ENCODE data around the gene VANGL1. TPM values are rescaled to one million over a fixed set of nuclear protein-coding genes. Genes with fewer than 3 reads are reported as not detected.
"Not testable (repeated sequence)": the region's sequence is repeated elsewhere in the genome, so short reads cannot be mapped to it uniquely, and the experiment has no call there.

VANGL1 gene
- total RNA-seq, 4 donors from 2014 or later, result 0.66 to 1.2 (median 1.1) TPM

- Histone ChIP-seq H3K9me3 (no peaks in the 10 kb centered on the region), H3K4me1 (peaks cover 0 to 2% of the 10 kb centered on the region in 2 donors), H3K36me3 (no peaks in the 10 kb centered on the region), H3K4me3 (no peak overlapping the region), H3K27me3 (no peaks in the 10 kb centered on the region), H3K27ac (no peak overlapping the region)
- intact Hi-C loops (cut with DNase I; ENCODE audit: low total_unique reads), result no loop called here
- in situ Hi-C loops (cut with MboI; ENCODE audit: low sequenced_read_pairs in 4 of 4), result no loop called here
- no peak for TF ChIP-seq POLR2A (IDR thresholded peaks at IDR 0.05)
- TF ChIP-seq, protein P1, sequence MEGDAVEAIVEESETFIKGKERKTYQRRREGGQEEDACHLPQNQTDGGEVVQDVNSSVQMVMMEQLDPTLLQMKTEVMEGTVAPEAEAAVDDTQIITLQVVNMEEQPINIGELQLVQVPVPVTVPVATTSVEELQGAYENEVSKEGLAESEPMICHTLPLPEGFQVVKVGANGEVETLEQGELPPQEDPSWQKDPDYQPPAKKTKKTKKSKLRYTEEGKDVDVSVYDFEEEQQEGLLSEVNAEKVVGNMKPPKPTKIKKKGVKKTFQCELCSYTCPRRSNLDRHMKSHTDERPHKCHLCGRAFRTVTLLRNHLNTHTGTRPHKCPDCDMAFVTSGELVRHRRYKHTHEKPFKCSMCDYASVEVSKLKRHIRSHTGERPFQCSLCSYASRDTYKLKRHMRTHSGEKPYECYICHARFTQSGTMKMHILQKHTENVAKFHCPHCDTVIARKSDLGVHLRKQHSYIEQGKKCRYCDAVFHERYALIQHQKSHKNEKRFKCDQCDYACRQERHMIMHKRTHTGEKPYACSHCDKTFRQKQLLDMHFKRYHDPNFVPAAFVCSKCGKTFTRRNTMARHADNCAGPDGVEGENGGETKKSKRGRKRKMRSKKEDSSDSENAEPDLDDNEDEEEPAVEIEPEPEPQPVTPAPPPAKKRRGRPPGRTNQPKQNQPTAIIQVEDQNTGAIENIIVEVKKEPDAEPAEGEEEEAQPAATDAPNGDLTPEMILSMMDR (IDR thresholded peaks at IDR 0.05 in 4 of 5, conservative IDR thresholded peaks at IDR 0.05 in 1 of 5), result no peak
- no peak for ATAC-seq
- DNase-seq, result no peak
Measured at GRCh38 chr1:115630342-115630741, 11.4 kb upstream of the VANGL1 start.

DNA sequence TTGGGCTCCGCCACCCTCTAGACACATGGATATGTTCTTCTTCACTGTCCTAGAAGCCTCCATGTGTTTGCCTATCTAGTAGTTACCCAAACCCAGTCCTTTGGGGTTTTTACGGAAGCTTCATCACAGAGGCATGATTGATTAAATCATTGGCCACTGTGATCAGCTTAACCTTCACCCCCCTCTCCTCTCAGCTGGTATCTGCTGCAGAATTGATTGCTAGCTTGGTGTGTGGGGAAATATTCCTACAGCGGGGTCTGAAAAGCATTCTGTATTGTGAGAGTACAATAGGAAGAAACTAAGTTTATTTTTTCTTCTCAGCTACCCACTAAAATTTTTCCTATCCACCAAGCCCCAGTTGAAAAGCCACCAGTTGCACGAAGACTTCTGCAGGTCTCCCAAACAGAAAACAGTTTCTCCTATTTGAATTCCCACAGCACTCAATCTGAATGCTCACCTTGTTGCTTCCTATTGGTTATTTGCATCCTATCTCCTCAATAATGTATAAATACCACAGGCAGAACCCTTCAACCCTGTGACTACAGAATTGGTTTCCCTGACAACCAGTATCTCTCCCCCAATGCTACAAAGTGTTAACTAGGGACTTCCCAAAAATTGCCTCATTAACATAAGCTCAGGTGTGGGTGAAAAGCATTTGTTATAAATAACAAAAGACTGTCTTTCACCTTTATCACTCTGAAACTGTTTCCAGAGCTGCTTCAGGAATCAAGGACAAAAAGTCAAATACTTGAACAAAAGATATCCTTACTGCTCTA is 9.3 kb upstream of the VANGL1 start:
- DNase-seq (no peak), ATAC-seq (no peak)
- in situ Hi-C loops (cut with MboI; ENCODE audit: low sequenced_read_pairs in 4 of 4) (no loop called here), intact Hi-C loops (cut with DNase I; ENCODE audit: low total_unique reads) (no loop called here)
- Histone ChIP-seq H3K27ac (no peak overlapping the region), H3K4me3 (no peak overlapping the region), H3K4me1 (no peaks in the 10 kb centered on the region), H3K9me3 (no peaks in the 10 kb centered on the region), H3K27me3 (no peaks in the 10 kb centered on the region), H3K36me3 (no peaks in the 10 kb centered on the region)
- TF ChIP-seq, protein P1 (IDR thresholded peaks at IDR 0.05 in 4 of 5, conservative IDR thresholded peaks at IDR 0.05 in 1 of 5), result no peak
- TF ChIP-seq POLR2A (IDR thresholded peaks at IDR 0.05), result no peak

DNA sequence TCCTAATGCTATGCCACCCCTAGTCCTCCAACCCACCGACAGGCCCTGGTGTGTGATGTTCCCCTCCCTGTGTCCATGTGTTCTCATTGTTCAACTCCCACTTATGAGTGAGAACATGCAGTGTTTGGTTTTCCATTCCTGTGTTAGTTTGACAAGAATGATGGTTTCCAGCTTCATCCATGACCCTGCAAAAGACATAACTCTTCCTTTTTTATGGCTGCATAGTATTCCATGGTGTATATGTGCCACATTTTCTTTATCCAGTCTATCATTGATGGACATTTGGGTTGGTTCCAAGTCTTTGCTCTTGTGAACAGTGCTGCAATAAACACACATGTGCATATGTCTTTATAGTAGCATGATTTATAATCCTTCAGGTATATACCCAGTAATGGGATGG is 8.2 kb upstream of the VANGL1 start:
- H3K9me3 ChIP-seq; H3K27me3 ChIP-seq; H3K27ac ChIP-seq; DNase-seq; intact Hi-C loops (cut with DNase I; ENCODE audit: low total_unique reads); H3K4me3 ChIP-seq; H3K4me1 ChIP-seq; H3K36me3 ChIP-seq; ATAC-seq; in situ Hi-C loops (cut with MboI; ENCODE audit: low sequenced_read_pairs in 4 of 4): not testable (repeated sequence)

GRCh38 chr1:115637247-115637646 is 4.5 kb upstream of the VANGL1 start:
- H3K4me3 ChIP-seq; ATAC-seq; H3K27me3 ChIP-seq; in situ Hi-C loops (cut with MboI; ENCODE audit: low sequenced_read_pairs in 4 of 4); H3K36me3 ChIP-seq; intact Hi-C loops (cut with DNase I; ENCODE audit: low total_unique reads); DNase-seq; H3K27ac ChIP-seq; H3K4me1 ChIP-seq; H3K9me3 ChIP-seq: not testable (repeated sequence)

- no peak overlapping the region for H3K27ac ChIP-seq
- no peaks in the 10 kb centered on the region for H3K27me3 ChIP-seq
- ATAC-seq (no peak), DNase-seq (no peak)
- no peak for TF ChIP-seq POLR2A (IDR thresholded peaks at IDR 0.05)
- TF ChIP-seq, protein P1 (IDR thresholded peaks at IDR 0.05 in 4 of 5, conservative IDR thresholded peaks at IDR 0.05 in 1 of 5), result no peak
- H3K4me1 ChIP-seq, result peaks cover 5 to 6% of the 10 kb centered on the region in 2 donors
- intact Hi-C loops (cut with DNase I; ENCODE audit: low total_unique reads) (loop anchor here (10.0 kb wide), 1 partner anchor 64 kb away; no protein-coding TSS in a partner anchor), in situ Hi-C loops (cut with MboI; ENCODE audit: low sequenced_read_pairs in 4 of 4) (no loop called here)
- H3K4me3 ChIP-seq, result no peak overlapping the region
- H3K36me3 ChIP-seq, result no peaks in the 10 kb centered on the region
- H3K9me3 ChIP-seq, result no peaks in the 10 kb centered on the region
Measured at GRCh38 chr1:115640384-115640783, 1.4 kb upstream of the VANGL1 start.
